HepG2 (cell line): ENCODE measurements around the gene MMP17. TPM values are rescaled to one million over a fixed set of nuclear protein-coding genes. Genes with fewer than 3 reads are reported as not detected.
A peak's percentile ranks its signal among the peaks of the same experiment; 100 is the strongest.

ENCODE experiments used
- ERF ChIP-seq: IDR thresholded peaks from 2 replicates; pipeline ENCODE4 v1.6.1; 2018; ENCODE audit warnings: missing biosample characterization, missing genetic modification reagents
- MEIS2 ChIP-seq: sonication (generic); formaldehyde crosslinking; IDR thresholded peaks from 2 replicates; pipeline ENCODE4 v1.9.0; 2021; ENCODE audit warnings: mild to moderate bottlenecking, missing genetic modification reagents
- NR1H2 ChIP-seq: sonication (generic); formaldehyde crosslinking; IDR thresholded peaks from 2 replicates; pipeline ENCODE4 v1.8.1; 2022; ENCODE audit warnings: low read depth, missing genetic modification reagents, borderline replicate concordance
- NR2C2 ChIP-seq: sonication (generic); formaldehyde crosslinking; IDR thresholded peaks from 2 replicates; pipeline ENCODE4 v1.4.0; 2020; ENCODE audit warnings: missing genetic modification reagents, mild to moderate bottlenecking, moderate library complexity, borderline replicate concordance
- RARA ChIP-seq: IDR thresholded peaks from 2 replicates; pipeline ENCODE4 v1.6.1; 2016; ENCODE audit warnings: missing genetic modification reagents, missing compliant biosample characterization
- TEAD2 ChIP-seq: sonication (generic); formaldehyde crosslinking; IDR thresholded peaks from 2 replicates; pipeline ENCODE4 v1.9.0; 2021; ENCODE audit warnings: missing genetic modification reagents
- YEATS4 ChIP-seq: sonication (generic); formaldehyde crosslinking; IDR thresholded peaks from 2 replicates; pipeline ENCODE4 v1.4.0; 2020; ENCODE audit warnings: missing genetic modification reagents, borderline replicate concordance
- ZBTB7A ChIP-seq: sonication (generic); formaldehyde crosslinking; IDR thresholded peaks from 2 replicates; pipeline ENCODE4 v1.8.0; 2022; ENCODE audit warnings: mild to moderate bottlenecking, missing genetic modification reagents
- ZNF101 ChIP-seq: sonication (generic); formaldehyde crosslinking; IDR thresholded peaks from 2 replicates; pipeline ENCODE4 v1.4.0; 2020; ENCODE audit warnings: mild to moderate bottlenecking, low read depth, missing genetic modification reagents, borderline replicate concordance
- ZNF20 ChIP-seq: sonication (generic); formaldehyde crosslinking; IDR thresholded peaks from 2 replicates; pipeline ENCODE4 v1.4.0; 2020; ENCODE audit warnings: mild to moderate bottlenecking, moderate library complexity, missing genetic modification reagents
- ZNF350 ChIP-seq: sonication (generic); formaldehyde crosslinking; IDR thresholded peaks from 2 replicates; pipeline ENCODE4 v1.4.0; 2020; ENCODE audit warnings: mild to moderate bottlenecking, low read depth, missing genetic modification reagents, borderline replicate concordance
- ZNF598 ChIP-seq: sonication (generic); formaldehyde crosslinking; IDR thresholded peaks from 2 replicates; pipeline ENCODE4 v1.5.1; 2020; ENCODE audit warnings: mild to moderate bottlenecking, missing genetic modification reagents, borderline replicate concordance
- ZNF761 ChIP-seq: sonication (generic); formaldehyde crosslinking; conservative IDR thresholded peaks from 2 replicates; pipeline ENCODE4 v1.4.0; 2020; ENCODE audit warnings: mild to moderate bottlenecking, missing genetic modification reagents
- polyA plus RNA-seq, 8 experiments: library from polyadenylated mRNA; depleted of rRNA in 3 of 8; stranded (reverse) in 7 of 8; unstranded in 1 of 8; fragments of >200 nt; fragmentation: Illumina TruSeq in 4 of 8; extraction: Trizol in 4 of 8; gene quantifications; 2 replicates each; pipeline versions ENCODE4 v1.2.1 to v1.2.3, GENCODE V29; 2011 to 2016; ENCODE audit warnings: low read depth in 4 of 8, missing spikeins in 1 of 8, mixed read lengths in 1 of 8; ENCODE audit not compliant: insufficient read depth in 1 of 8
- total RNA-seq, 5 experiments: library from RNA; depleted of rRNA; stranded (reverse); fragments of >200 nt; fragmentation: Illumina TruSeq; extraction: Trizol; gene quantifications; 2 replicates each; pipeline ENCODE4 v1.2.3, GENCODE V29; 2016; ENCODE audit warnings: low read depth in 1 of 5
- TF ChIP-seq, protein P1 (sequence below): IDR thresholded peaks from 2 replicates; pipeline ENCODE4 v1.6.1; 2016; ENCODE audit warnings: mild to moderate bottlenecking, missing biosample characterization, missing genetic modification reagents
- TF ChIP-seq, protein P2 (sequence below): sonication (generic); formaldehyde crosslinking; IDR thresholded peaks from 2 replicates; pipeline ENCODE4 v1.9.0; 2021; ENCODE audit warnings: missing genetic modification reagents, mild to moderate bottlenecking, borderline replicate concordance
- TF ChIP-seq, protein P3 (sequence below): sonication (generic); formaldehyde crosslinking; IDR thresholded peaks from 2 replicates; pipeline ENCODE4 v1.5.0; 2020; ENCODE audit warnings: mild to moderate bottlenecking, missing genetic modification reagents, moderate library complexity
- TF ChIP-seq, protein P4 (sequence below): sonication (generic); formaldehyde crosslinking; IDR thresholded peaks from 2 replicates; pipeline ENCODE4 v1.4.0; 2020; ENCODE audit warnings: mild to moderate bottlenecking, missing genetic modification reagents
- TF ChIP-seq, protein P5 (sequence below), 2 experiments: sonication (generic) in 1 of 2; formaldehyde crosslinking in 1 of 2; IDR thresholded peaks; 2 replicates each; pipeline versions ENCODE4 v1.6.1 to v1.9.0; 2014 to 2022; ENCODE audit warnings: antibody characterized with exemption in 1 of 2, borderline replicate concordance in 1 of 2, inconsistent platforms in 1 of 2, low read depth in 1 of 2, missing genetic modification reagents in 1 of 2

Gene MMP17
- total and polyA plus RNA-seq, 2 of the 13 experiments (the other 11 are each of a cell fraction or from before 2014, with no cell fraction given): 0.55 to 0.80 TPM

DNA sequence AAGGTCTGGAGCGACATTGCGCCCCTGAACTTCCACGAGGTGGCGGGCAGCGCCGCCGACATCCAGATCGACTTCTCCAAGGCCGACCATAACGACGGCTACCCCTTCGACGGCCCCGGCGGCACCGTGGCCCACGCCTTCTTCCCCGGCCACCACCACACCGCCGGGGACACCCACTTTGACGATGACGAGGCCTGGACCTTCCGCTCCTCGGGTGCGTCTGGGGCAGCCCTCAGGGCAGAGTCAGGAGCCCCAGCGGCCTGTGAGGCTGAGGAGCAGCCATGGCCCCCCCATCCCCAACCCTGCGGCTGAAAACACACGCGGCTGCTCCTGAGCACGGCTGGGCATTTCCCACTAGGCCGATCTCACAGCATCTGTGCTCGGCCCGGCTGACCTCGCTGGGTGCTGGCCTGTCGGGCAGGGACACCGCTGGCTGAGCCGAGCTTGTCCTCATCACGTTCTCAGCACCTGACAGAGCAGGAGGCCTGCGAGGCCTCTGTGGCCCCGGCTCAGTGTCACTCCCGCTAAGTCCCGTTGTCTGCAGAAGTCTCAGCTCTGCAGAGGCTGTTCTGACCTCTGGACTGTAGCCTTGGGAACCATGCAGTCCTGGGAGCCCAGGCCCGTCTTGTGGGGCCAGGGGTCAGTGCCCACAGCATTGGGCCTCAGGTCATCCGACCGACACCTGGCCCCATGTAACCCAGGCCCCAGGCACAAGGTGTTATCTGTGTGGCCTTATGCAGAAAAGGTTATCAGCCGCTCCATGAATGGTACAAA lies 12.6 kb downstream of the MMP17 start (continued):
- TF ChIP-seq ZNF761 (CRISPR knock-in tag) (no peak), NR1H2 (CRISPR knock-in tag) (peak; percentile 54; the same call in 1 of the 2 replicates), TEAD2 (CRISPR knock-in tag) (peak; percentile 71; the same call in 1 of the 2 replicates), NR2C2 (peak; percentile 41; the same call in 1 of the 2 replicates), ERF (peak; percentile 60; the same call in 1 of the 2 replicates), ZNF20 (CRISPR knock-in tag) (no peak), ZBTB7A (peak; percentile 74; the same call in 1 of the 2 replicates), ZNF598 (CRISPR knock-in tag) (no peak), MEIS2 (CRISPR knock-in tag) (0 out of 2 replicates have a peak, but pooled peaks have one; percentile 40), ZNF350 (CRISPR knock-in tag) (no peak), RARA (CRISPR knock-in tag) (peak; percentile 54; the same call in 1 of the 2 replicates), YEATS4 (CRISPR knock-in tag) (no peak), ZNF101 (CRISPR knock-in tag) (peak; percentile 75; the same call in 1 of the 2 replicates)
- TF ChIP-seq, protein P1, sequence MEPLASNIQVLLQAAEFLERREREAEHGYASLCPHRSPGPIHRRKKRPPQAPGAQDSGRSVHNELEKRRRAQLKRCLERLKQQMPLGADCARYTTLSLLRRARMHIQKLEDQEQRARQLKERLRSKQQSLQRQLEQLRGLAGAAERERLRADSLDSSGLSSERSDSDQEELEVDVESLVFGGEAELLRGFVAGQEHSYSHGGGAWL (CRISPR knock-in tag): peak; percentile 64; the same call in 1 of the 2 replicates
- TF ChIP-seq, protein P2, sequence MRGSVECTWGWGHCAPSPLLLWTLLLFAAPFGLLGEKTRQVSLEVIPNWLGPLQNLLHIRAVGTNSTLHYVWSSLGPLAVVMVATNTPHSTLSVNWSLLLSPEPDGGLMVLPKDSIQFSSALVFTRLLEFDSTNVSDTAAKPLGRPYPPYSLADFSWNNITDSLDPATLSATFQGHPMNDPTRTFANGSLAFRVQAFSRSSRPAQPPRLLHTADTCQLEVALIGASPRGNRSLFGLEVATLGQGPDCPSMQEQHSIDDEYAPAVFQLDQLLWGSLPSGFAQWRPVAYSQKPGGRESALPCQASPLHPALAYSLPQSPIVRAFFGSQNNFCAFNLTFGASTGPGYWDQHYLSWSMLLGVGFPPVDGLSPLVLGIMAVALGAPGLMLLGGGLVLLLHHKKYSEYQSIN (CRISPR knock-in tag): no peak
- TF ChIP-seq, protein P3, sequence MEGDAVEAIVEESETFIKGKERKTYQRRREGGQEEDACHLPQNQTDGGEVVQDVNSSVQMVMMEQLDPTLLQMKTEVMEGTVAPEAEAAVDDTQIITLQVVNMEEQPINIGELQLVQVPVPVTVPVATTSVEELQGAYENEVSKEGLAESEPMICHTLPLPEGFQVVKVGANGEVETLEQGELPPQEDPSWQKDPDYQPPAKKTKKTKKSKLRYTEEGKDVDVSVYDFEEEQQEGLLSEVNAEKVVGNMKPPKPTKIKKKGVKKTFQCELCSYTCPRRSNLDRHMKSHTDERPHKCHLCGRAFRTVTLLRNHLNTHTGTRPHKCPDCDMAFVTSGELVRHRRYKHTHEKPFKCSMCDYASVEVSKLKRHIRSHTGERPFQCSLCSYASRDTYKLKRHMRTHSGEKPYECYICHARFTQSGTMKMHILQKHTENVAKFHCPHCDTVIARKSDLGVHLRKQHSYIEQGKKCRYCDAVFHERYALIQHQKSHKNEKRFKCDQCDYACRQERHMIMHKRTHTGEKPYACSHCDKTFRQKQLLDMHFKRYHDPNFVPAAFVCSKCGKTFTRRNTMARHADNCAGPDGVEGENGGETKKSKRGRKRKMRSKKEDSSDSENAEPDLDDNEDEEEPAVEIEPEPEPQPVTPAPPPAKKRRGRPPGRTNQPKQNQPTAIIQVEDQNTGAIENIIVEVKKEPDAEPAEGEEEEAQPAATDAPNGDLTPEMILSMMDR (CRISPR knock-in tag): 0 out of 2 replicates have a peak, but pooled peaks have one; percentile 10
- TF ChIP-seq, protein P4, sequence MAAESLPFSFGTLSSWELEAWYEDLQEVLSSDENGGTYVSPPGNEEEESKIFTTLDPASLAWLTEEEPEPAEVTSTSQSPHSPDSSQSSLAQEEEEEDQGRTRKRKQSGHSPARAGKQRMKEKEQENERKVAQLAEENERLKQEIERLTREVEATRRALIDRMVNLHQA (CRISPR knock-in tag): no peak
- TF ChIP-seq, protein P5, sequence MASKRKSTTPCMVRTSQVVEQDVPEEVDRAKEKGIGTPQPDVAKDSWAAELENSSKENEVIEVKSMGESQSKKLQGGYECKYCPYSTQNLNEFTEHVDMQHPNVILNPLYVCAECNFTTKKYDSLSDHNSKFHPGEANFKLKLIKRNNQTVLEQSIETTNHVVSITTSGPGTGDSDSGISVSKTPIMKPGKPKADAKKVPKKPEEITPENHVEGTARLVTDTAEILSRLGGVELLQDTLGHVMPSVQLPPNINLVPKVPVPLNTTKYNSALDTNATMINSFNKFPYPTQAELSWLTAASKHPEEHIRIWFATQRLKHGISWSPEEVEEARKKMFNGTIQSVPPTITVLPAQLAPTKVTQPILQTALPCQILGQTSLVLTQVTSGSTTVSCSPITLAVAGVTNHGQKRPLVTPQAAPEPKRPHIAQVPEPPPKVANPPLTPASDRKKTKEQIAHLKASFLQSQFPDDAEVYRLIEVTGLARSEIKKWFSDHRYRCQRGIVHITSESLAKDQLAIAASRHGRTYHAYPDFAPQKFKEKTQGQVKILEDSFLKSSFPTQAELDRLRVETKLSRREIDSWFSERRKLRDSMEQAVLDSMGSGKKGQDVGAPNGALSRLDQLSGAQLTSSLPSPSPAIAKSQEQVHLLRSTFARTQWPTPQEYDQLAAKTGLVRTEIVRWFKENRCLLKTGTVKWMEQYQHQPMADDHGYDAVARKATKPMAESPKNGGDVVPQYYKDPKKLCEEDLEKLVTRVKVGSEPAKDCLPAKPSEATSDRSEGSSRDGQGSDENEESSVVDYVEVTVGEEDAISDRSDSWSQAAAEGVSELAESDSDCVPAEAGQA (IDR thresholded peaks at IDR 0.05; ENCODE audit: low read depth): 0 out of 2 replicates have a peak, but pooled peaks have one; percentile 24
- TF ChIP-seq, protein P5 (CRISPR knock-in tag; IDR thresholded peaks at IDR 0.05; ENCODE audit: borderline replicate concordance): no peak
